K562 (cell line): ENCODE data around the gene LRRC27. TPM values are rescaled to one million over a fixed set of nuclear protein-coding genes. Genes with fewer than 3 reads are reported as not detected.

Source experiments
- ATAC-seq: fragments of 200-7000 bp; cut with Tn5 transposase; 3 replicates; pipeline ENCODE4 v1.9.1; 2020; ENCODE audit warnings: moderate library complexity
- BruUV-seq: library from RNA; stranded (reverse); fragments of 400-500 nt; replicated peaks from 2 replicates; lab custom pipeline; 2021; lab: Mats Ljungman, UMichigan
- CTCF ChIA-PET: fragments of 300-600 bp; formaldehyde crosslinking; extraction: SDS; loops from one replicate; lab custom pipeline; 2021; ENCODE audit warnings: low intra/inter-chr PET ratio; lab: Yijun Ruan, JAX
- POLR2A ChIA-PET: fragments of 300-600, 350-650 bp; sonication (Branson Sonifier 250); formaldehyde crosslinking; extraction: SDS; loops from one replicate; lab custom pipeline; 2021; ENCODE audit warnings: antibody characterized with exemption, inconsistent platforms; lab: Yijun Ruan, JAX
- DNase-seq, 4 experiments: peaks; one replicate each; pipeline versions ENCODE4 v3.0.0 to v3.0.0-alpha.2; 2011 to 2018; ENCODE audit warnings: low spot score in 3 of 4, mixed read lengths in 3 of 4; ENCODE audit errors: extremely low read depth in 1 of 4
- FAIRE-seq: peaks from 2 replicates; lab custom pipeline; 2011; peaks lifted over from hg19 to GRCh38; lab: Jason Lieb, UNC
- H2AFZ ChIP-seq: 2 replicates; pipeline ENCODE4 v1.6.0; 2011; ENCODE audit warnings: low read depth, low read length, control low read depth, inconsistent platforms
- H3K27ac ChIP-seq: fragments of 200-600 bp; 3 replicates; pipeline ENCODE4 v1.8.0; 2011; ENCODE audit warnings: low read depth, mild to moderate bottlenecking, control low read depth, inconsistent platforms, low read length, moderate library complexity, mixed read lengths; ENCODE audit errors: extremely low read depth
- H3K27me3 ChIP-seq, 2 experiments: fragments of 300-600 bp in 1 of 2; 2 replicates in 1 of 2; 3 replicates in 1 of 2; pipeline versions ENCODE4 v1.6.0 to v1.8.0; 2011; ENCODE audit warnings: inconsistent platforms in 2 of 2, low read length in 2 of 2, mild to moderate bottlenecking in 1 of 2, mixed read lengths in 1 of 2, moderate library complexity in 1 of 2; ENCODE audit not compliant: control insufficient read depth in 2 of 2, insufficient read depth in 2 of 2
- H3K36me3 ChIP-seq: fragments of 300-600 bp; 3 replicates; pipeline ENCODE4 v1.8.0; 2011; ENCODE audit warnings: mild to moderate bottlenecking, low read length, inconsistent platforms; ENCODE audit not compliant: control insufficient read depth, insufficient read depth
- H3K4me1 ChIP-seq, 2 experiments: fragments of 200-600 bp in 1 of 2; replicated peaks in 1 of 2; 2 replicates in 1 of 2; 3 replicates in 1 of 2; pipeline versions ENCODE4 v1.5.1 to v1.8.0; 2011; ENCODE audit warnings: inconsistent platforms in 2 of 2, low read length in 2 of 2, mild to moderate bottlenecking in 1 of 2, mixed read lengths in 1 of 2, moderate library complexity in 1 of 2; ENCODE audit not compliant: control insufficient read depth in 2 of 2, insufficient read depth in 2 of 2
- H3K4me2 ChIP-seq: 2 replicates; pipeline ENCODE4 v1.6.1; 2011; ENCODE audit warnings: low read length, control low read depth, inconsistent platforms, mixed read lengths; ENCODE audit not compliant: insufficient read depth
- H3K4me3 ChIP-seq: fragments of 200-600 bp; sonication (generic), shearing (Covaris generic); 2 replicates; pipeline ENCODE4 v1.5.1; 2016; ENCODE audit warnings: control low read depth, inconsistent platforms
- H3K79me2 ChIP-seq: fragments of 200-600 bp; 3 replicates; pipeline ENCODE4 v1.8.0; 2011; ENCODE audit warnings: low read length, inconsistent platforms; ENCODE audit not compliant: control insufficient read depth, insufficient read depth
- H3K9ac ChIP-seq, 2 experiments: 2 replicates each; pipeline versions ENCODE4 v1.6.0 to v1.6.1; 2011; ENCODE audit warnings: low read depth in 2 of 2, low read length in 2 of 2, control low read depth in 1 of 2, inconsistent platforms in 1 of 2, mild to moderate bottlenecking in 1 of 2, mixed read lengths in 1 of 2; ENCODE audit not compliant: insufficient read depth in 1 of 2
- H3K9me1 ChIP-seq: one replicate; pipeline ENCODE4 v1.6.0; 2011; ENCODE audit warnings: inconsistent platforms, mild to moderate bottlenecking, low read length, moderate library complexity; ENCODE audit not compliant: control insufficient read depth, insufficient read depth
- H3K9me3 ChIP-seq: replicated peaks from 2 replicates; pipeline ENCODE4 v1.5.1; 2011; ENCODE audit warnings: low read depth, low read length, inconsistent platforms; ENCODE audit not compliant: control insufficient read depth, insufficient read depth
- H4K20me1 ChIP-seq: replicated peaks from 2 replicates; pipeline ENCODE4 v1.6.1; 2011; ENCODE audit warnings: low read length, inconsistent platforms, mixed read lengths; ENCODE audit not compliant: control insufficient read depth, insufficient read depth
- ARID2 ChIP-seq: fragments of 450-650 bp; IDR thresholded peaks from 2 replicates; pipeline ENCODE4 v1.6.1; 2017; ENCODE audit warnings: antibody characterized with exemption, mild to moderate bottlenecking
- CREB3L1 ChIP-seq: fragments of 450-650 bp; IDR thresholded peaks from 2 replicates; pipeline ENCODE4 v1.6.1; 2014; ENCODE audit warnings: low read depth, mild to moderate bottlenecking, moderate library complexity, borderline replicate concordance
- FOS ChIP-seq: IDR thresholded peaks from 3 replicates; pipeline ENCODE4 v1.6.1; 2011; ENCODE audit not compliant: insufficient read length; ENCODE audit errors: extremely low read depth
- FOXM1 ChIP-seq, 2 experiments: fragments of 450-650 bp in 1 of 2; sonication (generic) in 1 of 2; formaldehyde crosslinking in 1 of 2; IDR thresholded peaks; 2 replicates each; pipeline versions ENCODE4 v1.6.1 to v1.9.0; 2017 to 2022; ENCODE audit warnings: low read depth in 2 of 2, mild to moderate bottlenecking in 2 of 2, missing genetic modification reagents in 1 of 2, moderate library complexity in 1 of 2
- KAT7 ChIP-seq: sonication (generic); formaldehyde crosslinking; IDR thresholded peaks from 2 replicates; pipeline ENCODE4 v1.8.0; 2022; ENCODE audit warnings: missing genetic modification reagents, mild to moderate bottlenecking, borderline replicate concordance
- NELFE ChIP-seq: IDR thresholded peaks from 2 replicates; pipeline ENCODE4 v1.6.1; 2011; ENCODE audit warnings: mild to moderate bottlenecking; ENCODE audit not compliant: insufficient read depth, insufficient read length
- SMARCB1 ChIP-seq: IDR thresholded peaks from 2 replicates; pipeline ENCODE4 v1.6.1; 2011; ENCODE audit warnings: improper control_type of control experiment, low read depth; ENCODE audit not compliant: insufficient read length
- SMARCE1 ChIP-seq: fragments of 450-650 bp; IDR thresholded peaks from 2 replicates; pipeline ENCODE4 v1.7.1; 2016; ENCODE audit warnings: mild to moderate bottlenecking
- TCF7L2 ChIP-seq: fragments of 150-350 bp; IDR thresholded peaks from 2 replicates; pipeline ENCODE4 v1.6.1; 2016; ENCODE audit warnings: low read depth, mild to moderate bottlenecking, low read length, moderate library complexity
- U2AF2 ChIP-seq: fragments of 200-400 bp; formaldehyde crosslinking; optimal IDR thresholded peaks from 2 replicates; pipeline ENCODE3; 2017; ENCODE audit warnings: low read depth, mild to moderate bottlenecking, low read length
- ZNF384 ChIP-seq: IDR thresholded peaks from 2 replicates; pipeline ENCODE4 v1.6.1; 2012; ENCODE audit warnings: low read depth, low read length, improper control_type of control experiment
- ZNF512 ChIP-seq: IDR thresholded peaks from 2 replicates; pipeline ENCODE4 v1.6.1; 2016; ENCODE audit warnings: missing genetic modification characterization, missing compliant biosample characterization
- WGBS: fragments of 100-300 bp; shearing (Covaris generic); methylation state at CpG from one replicate; pipeline ENCODE4 v1.1.6; 2016; ENCODE audit warnings: low coverage, mixed read lengths; ENCODE audit not compliant: insufficient coverage; ENCODE audit errors: missing lambda C conversion rate; 5-methylcytosine and 5-hydroxymethylcytosine counted together
- in situ Hi-C: fragments of 300-500 bp; cut with MboI; formaldehyde crosslinking; loops from 4 replicates; pipeline ENCODE4 v1.15.0; 2018; ENCODE audit warnings: inconsistent platforms, mixed read lengths
- intact Hi-C: fragments of 100-400 bp; cut with micrococcal nuclease; formaldehyde crosslinking; loops from 2 replicates; pipeline ENCODE4 v1.14.2; 2022
- polyA plus RNA-seq, 8 experiments: library from polyadenylated mRNA; depleted of rRNA in 4 of 8; stranded (reverse) in 5 of 8; unstranded in 3 of 8; fragments of >200 nt; fragmentation: Nextera tagmentation in 2 of 8; fragmentation: Illumina TruSeq in 1 of 8; extraction: Ambion mirVana in 2 of 8; extraction: Trizol in 1 of 8; gene quantifications; 2 replicates each; pipeline versions ENCODE4 v1.2.1 to v1.2.3, GENCODE V29; 2011 to 2014; ENCODE audit warnings: inconsistent platforms in 1 of 8, missing spikeins in 1 of 8
- total RNA-seq, 7 experiments: library from RNA; depleted of rRNA in 6 of 7; stranded (reverse); fragments of >200 nt in 6 of 7; fragmentation: Illumina TruSeq in 2 of 7; extraction: Trizol in 2 of 7; gene quantifications; 2 replicates each; pipeline versions ENCODE4 v1.2.1 to v1.2.3, GENCODE V29; 2011 to 2021; ENCODE audit warnings: low replicate concordance in 1 of 7

Gene LRRC27
- total and polyA plus RNA-seq, 9 of the 15 experiments (the other 6 are each of a cell fraction or from before 2014, with no cell fraction given), result 0.10 to 2.7 (median 1.4) TPM

GRCh38 chr10:132309471-132309865, 22.5 kb upstream of the LRRC27 start:
- intact Hi-C loops (no loop called here), in situ Hi-C loops (no loop called here)
- H3K4me1 ChIP-seq, result peaks cover 10 to 43% of the 10 kb centered on the region in 2 experiments
- no peak overlapping the region for H3K27ac ChIP-seq
- no TSS peak for BruUV-seq
- peaks cover 16 to 28% of the 10 kb centered on the region in 2 experiments for H3K27me3 ChIP-seq
- H3K9me3 ChIP-seq, result no peaks in the 10 kb centered on the region; the same call in 1 of the 2 replicates
- H2AFZ ChIP-seq, result no peak overlapping the region
- ChIA-PET POLR2A (no interaction called here), CTCF (no interaction called here)
- FAIRE-seq (no peak), ATAC-seq (no peak), DNase-seq (no peak)
- H3K36me3 ChIP-seq, result no peaks in the 10 kb centered on the region
- no peaks in the 10 kb centered on the region for H3K79me2 ChIP-seq
- no peak overlapping the region for H3K4me2 ChIP-seq
- 45% methylated on average over 11 of the region's 12 CpGs for WGBS
- H3K9me1 ChIP-seq, result no peaks in the 10 kb centered on the region
- H3K9ac ChIP-seq, result no peak overlapping the region
- H4K20me1 ChIP-seq, result no peaks in the 10 kb centered on the region
- TF ChIP-seq ZNF384 (no peak), FOS (no peak), SMARCE1 (no peak)
- H3K4me3 ChIP-seq, result no peak overlapping the region

- ATAC-seq (no peak), DNase-seq (no peak), FAIRE-seq (no peak)
- H3K9me1 ChIP-seq, result no peaks in the 10 kb centered on the region
- H3K4me1 ChIP-seq, result peaks cover 10 to 39% of the 10 kb centered on the region in 2 experiments
- no peaks in the 10 kb centered on the region for H4K20me1 ChIP-seq
- no peaks in the 10 kb centered on the region for H3K79me2 ChIP-seq
- intact Hi-C loops, result no loop called here
- no peaks in the 10 kb centered on the region for H3K36me3 ChIP-seq
- no peaks in the 10 kb centered on the region; the same call in 1 of the 2 replicates for H3K9me3 ChIP-seq
- H2AFZ ChIP-seq, result no peak overlapping the region
- no peak overlapping the region for H3K27ac ChIP-seq
- ChIA-PET CTCF (no interaction called here), POLR2A (no interaction called here)
- in situ Hi-C loops, result no loop called here
- no TSS peak for BruUV-seq
- WGBS, result 54% methylated on average over 7 of the region's 7 CpGs
- no peak overlapping the region for H3K9ac ChIP-seq
- H3K4me3 ChIP-seq, result no peak overlapping the region
- peaks cover 16 to 23% of the 10 kb centered on the region in 2 experiments for H3K27me3 ChIP-seq
- H3K4me2 ChIP-seq, result no peak overlapping the region
- TF ChIP-seq ZNF512 (no peak), TCF7L2 (no peak), CREB3L1 (no peak), FOXM1 (IDR thresholded peaks at IDR 0.05; ENCODE audit: low read depth) (no peak), FOXM1 (CRISPR knock-in tag; IDR thresholded peaks at IDR 0.05; ENCODE audit: low read depth) (no peak), ARID2 (no peak), U2AF2 (no peak), NELFE (no peak), SMARCB1 (no peak), KAT7 (CRISPR knock-in tag) (no peak)
Observed at GRCh38 chr10:132309879-132310591, 22.0 kb upstream of the LRRC27 start.
